HCT116 (cell line): ENCODE results near the gene HSPB8.
"Not testable (repeated sequence)": the region's sequence is repeated elsewhere in the genome, so short reads cannot be mapped to it uniquely, and the experiment has no call there.

Experiments
- CBX3 ChIP-seq: IDR thresholded peaks from 2 replicates; pipeline ENCODE4 v1.6.1; 2012; ENCODE audit warnings: low read depth
- CEBPB ChIP-seq: IDR thresholded peaks from 2 replicates; pipeline ENCODE4 v1.6.1; 2012; ENCODE audit warnings: low read depth
- CTCF ChIP-seq, 3 experiments: fragments of 200-600 bp in 1 of 3; sonication (generic) in 1 of 3; IDR thresholded peaks in 2 of 3; conservative IDR thresholded peaks in 1 of 3; 2 replicates each; pipeline ENCODE4 v1.5.1; 2012 to 2017; ENCODE audit warnings: low read depth in 2 of 3, low read length in 2 of 3, antibody characterized with exemption in 1 of 3, borderline replicate concordance in 1 of 3, control low read depth in 1 of 3, mild to moderate bottlenecking in 1 of 3, mixed read lengths in 1 of 3, mixed run types in 1 of 3, moderate library complexity in 1 of 3; ENCODE audit not compliant: insufficient read depth in 1 of 3
- EGR1 ChIP-seq: IDR thresholded peaks from 2 replicates; pipeline ENCODE4 v1.6.1; 2012; ENCODE audit warnings: low read depth
- EZH2 ChIP-seq: fragments of 200-600 bp; sonication (generic); IDR thresholded peaks from 2 replicates; pipeline ENCODE4 v1.6.1; 2017; ENCODE audit warnings: antibody characterized with exemption, mixed run types
- EZH2phosphoT487 ChIP-seq: fragments of 200-600 bp; IDR thresholded peaks from 2 replicates; pipeline ENCODE4 v1.6.1; 2018; ENCODE audit warnings: antibody characterized with exemption, borderline replicate concordance
- FOSL1 ChIP-seq: IDR thresholded peaks from 2 replicates; pipeline ENCODE4 v1.6.1; 2012; ENCODE audit warnings: low read depth
- MAX ChIP-seq: IDR thresholded peaks from 2 replicates; pipeline ENCODE4 v1.6.1; 2012
- POLR2A ChIP-seq: IDR thresholded peaks from 2 replicates; pipeline ENCODE4 v1.7.0; 2011; ENCODE audit warnings: borderline replicate concordance; ENCODE audit not compliant: insufficient read depth, insufficient read length; ENCODE audit errors: extremely low read depth
- POLR2AphosphoS5 ChIP-seq: IDR thresholded peaks from 2 replicates; pipeline ENCODE4 v1.6.1; 2011; ENCODE audit warnings: mild to moderate bottlenecking, low read depth, low read length, moderate library complexity
- RAD21 ChIP-seq: IDR thresholded peaks from 2 replicates; pipeline ENCODE4 v1.6.1; 2012; ENCODE audit warnings: low read depth, mild to moderate bottlenecking
- REST ChIP-seq: IDR thresholded peaks from 2 replicates; pipeline ENCODE4 v1.6.1; 2012; ENCODE audit warnings: low read depth
- SIN3A ChIP-seq: IDR thresholded peaks from 2 replicates; pipeline ENCODE4 v1.6.1; 2012; ENCODE audit warnings: low read depth
- ZFX ChIP-seq: fragments of 450-650 bp; IDR thresholded peaks from 2 replicates; pipeline ENCODE4 v1.6.1; 2017

- TF ChIP-seq REST; POLR2AphosphoS5; SIN3A; POLR2A; FOSL1; CTCF (IDR thresholded peaks at IDR 0.05 in 2 of 3, conservative IDR thresholded peaks at IDR 0.05 in 1 of 3; ENCODE audit: borderline replicate concordance in 1 of 3, insufficient read depth in 1 of 3, low read depth in 2 of 3, low read length in 2 of 3); CBX3; EZH2; ZFX; CEBPB; EGR1; RAD21; MAX; EZH2phosphoT487: not testable (repeated sequence)
Observed at GRCh38 chr12:119218875-119219274, 40.1 kb downstream of the HSPB8 start.
